Loucy (cell line): ENCODE results near the gene MYO3A.

Source experiments
- H2AFZ ChIP-seq: fragments of 200-600 bp; sonication (generic); 2 replicates; pipeline ENCODE4 v1.6.0; 2016; ENCODE audit warnings: antibody characterized with exemption, mild to moderate bottlenecking, low read length, moderate library complexity
- H3F3A ChIP-seq: fragments of 200-600 bp; 2 replicates; pipeline ENCODE4 v1.6.0; 2016; ENCODE audit warnings: antibody characterized with exemption, low read depth, mild to moderate bottlenecking
- H3K27me3 ChIP-seq: fragments of 200-600 bp; sonication (generic); 2 replicates; pipeline ENCODE4 v1.6.1; 2014; ENCODE audit warnings: low read length, mild to moderate bottlenecking; ENCODE audit not compliant: insufficient read depth, poor library complexity, severe bottlenecking
- H3K36me3 ChIP-seq: fragments of 200-600 bp; sonication (generic); 2 replicates; pipeline ENCODE4 v1.6.1; 2016; ENCODE audit warnings: low read length; ENCODE audit not compliant: insufficient read depth
- H3K4me1 ChIP-seq: fragments of 200-600 bp; sonication (generic); 2 replicates; pipeline ENCODE4 v1.5.1; 2014; ENCODE audit warnings: low read length, mild to moderate bottlenecking; ENCODE audit not compliant: insufficient read depth, poor library complexity, severe bottlenecking
- H3K4me2 ChIP-seq: fragments of 200-600 bp; sonication (generic); 2 replicates; pipeline ENCODE4 v1.6.0; 2014; ENCODE audit warnings: antibody characterized with exemption, low read length, low read depth, mild to moderate bottlenecking; ENCODE audit not compliant: poor library complexity, severe bottlenecking
- H3K4me3 ChIP-seq: fragments of 200-600 bp; sonication (generic); 2 replicates; pipeline ENCODE4 v1.5.1; 2014; ENCODE audit warnings: low read length, mild to moderate bottlenecking, mixed read lengths; ENCODE audit not compliant: poor library complexity, severe bottlenecking
- H3K79me2 ChIP-seq: fragments of 200-600 bp; sonication (generic); 2 replicates; pipeline ENCODE4 v1.6.1; 2014; ENCODE audit warnings: low read length; ENCODE audit not compliant: insufficient read depth
- H3K9ac ChIP-seq: fragments of 200-600 bp; sonication (generic); 2 replicates; pipeline ENCODE4 v1.6.0; 2014; ENCODE audit warnings: mild to moderate bottlenecking, low read depth, low read length, moderate library complexity; ENCODE audit not compliant: poor library complexity, severe bottlenecking
- H3K9me2 ChIP-seq: fragments of 200-600 bp; sonication (generic); replicated peaks from 2 replicates; pipeline ENCODE4 v1.6.1; 2016; ENCODE audit warnings: low read depth, low read length, mixed read lengths
- H3K9me3 ChIP-seq: fragments of 200-600 bp; sonication (generic); 2 replicates; pipeline ENCODE4 v1.6.1; 2014; ENCODE audit warnings: mild to moderate bottlenecking, antibody characterized with exemption, low read length, low read depth; ENCODE audit not compliant: insufficient read depth
- H4K20me1 ChIP-seq: fragments of 200-600 bp; sonication (generic); 2 replicates; pipeline ENCODE4 v1.6.0; 2014; ENCODE audit warnings: antibody characterized with exemption, low read length, mild to moderate bottlenecking; ENCODE audit not compliant: insufficient read depth, poor library complexity, severe bottlenecking
- CTCF ChIP-seq: fragments of 200-600 bp; sonication (generic); conservative IDR thresholded peaks from 2 replicates; pipeline ENCODE4 v1.5.1; 2014; ENCODE audit warnings: mild to moderate bottlenecking, antibody characterized with exemption, low read length
- EZH2phosphoT487 ChIP-seq: fragments of 200-600 bp; IDR thresholded peaks from 2 replicates; pipeline ENCODE4 v1.6.1; 2018; ENCODE audit warnings: antibody characterized with exemption, mild to moderate bottlenecking, moderate library complexity, borderline replicate concordance

The MYO3A gene

DNA sequence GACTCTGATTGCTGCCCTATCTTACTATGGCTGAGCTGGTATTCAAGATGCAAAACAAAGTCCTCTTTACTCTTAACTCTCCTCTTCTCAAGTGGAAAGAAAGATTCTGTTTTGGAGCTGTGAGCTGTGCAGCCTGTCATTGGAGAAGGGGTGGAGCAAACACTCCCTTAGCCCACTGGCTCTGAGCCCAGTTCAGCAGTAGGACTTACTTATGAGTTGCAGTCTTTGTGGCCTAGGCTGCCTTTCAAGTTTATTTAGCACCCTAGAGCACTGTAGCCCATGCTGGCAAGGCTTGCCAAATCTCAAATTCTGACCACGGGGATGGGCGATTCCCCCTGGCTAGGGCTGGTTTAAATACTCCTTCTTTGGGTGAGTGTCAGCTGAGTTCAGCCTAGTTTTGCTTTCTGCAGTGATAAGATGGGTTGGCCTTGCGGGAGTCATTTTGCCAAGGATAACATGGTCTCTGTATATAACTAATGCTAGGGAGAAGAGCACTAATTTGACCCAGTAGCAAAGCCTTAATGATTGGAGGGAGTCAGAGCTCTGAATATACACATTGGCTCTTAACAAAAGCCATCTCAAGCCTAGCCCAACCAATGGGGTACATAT is 110.2 kb downstream of the MYO3A start:
- Histone ChIP-seq H4K20me1 (no peaks in the 10 kb centered on the region), H3K4me1 (no peaks in the 10 kb centered on the region), H3K27me3 (no peaks in the 10 kb centered on the region), H3K79me2 (no peaks in the 10 kb centered on the region), H3K9me2 (no peaks in the 10 kb centered on the region), H2AFZ (no peak overlapping the region), H3K4me3 (no peak overlapping the region), H3K4me2 (no peak overlapping the region), H3K36me3 (no peaks in the 10 kb centered on the region), H3K9ac (no peak overlapping the region), H3F3A (no peaks in the 10 kb centered on the region), H3K9me3 (no peaks in the 10 kb centered on the region)
- TF ChIP-seq EZH2phosphoT487 (no peak), CTCF (no peak)

- no peak overlapping the region for H3K4me2 ChIP-seq
- no peaks in the 10 kb centered on the region for H4K20me1 ChIP-seq
- no peak overlapping the region for H3K4me3 ChIP-seq
- no peaks in the 10 kb centered on the region for H3K79me2 ChIP-seq
- no peaks in the 10 kb centered on the region for H3K9me2 ChIP-seq
- no peaks in the 10 kb centered on the region for H3K36me3 ChIP-seq
- no peaks in the 10 kb centered on the region for H3K9me3 ChIP-seq
- TF ChIP-seq CTCF (no peak), EZH2phosphoT487 (no peak)
- no peaks in the 10 kb centered on the region for H3K27me3 ChIP-seq
- H3K9ac ChIP-seq, result no peak overlapping the region
- H3F3A ChIP-seq, result no peaks in the 10 kb centered on the region
- no peaks in the 10 kb centered on the region for H3K4me1 ChIP-seq
- H2AFZ ChIP-seq, result no peak overlapping the region
These were observed 112.2 kb downstream of the MYO3A start for GRCh38 chr10:26046073-26046700.

DNA sequence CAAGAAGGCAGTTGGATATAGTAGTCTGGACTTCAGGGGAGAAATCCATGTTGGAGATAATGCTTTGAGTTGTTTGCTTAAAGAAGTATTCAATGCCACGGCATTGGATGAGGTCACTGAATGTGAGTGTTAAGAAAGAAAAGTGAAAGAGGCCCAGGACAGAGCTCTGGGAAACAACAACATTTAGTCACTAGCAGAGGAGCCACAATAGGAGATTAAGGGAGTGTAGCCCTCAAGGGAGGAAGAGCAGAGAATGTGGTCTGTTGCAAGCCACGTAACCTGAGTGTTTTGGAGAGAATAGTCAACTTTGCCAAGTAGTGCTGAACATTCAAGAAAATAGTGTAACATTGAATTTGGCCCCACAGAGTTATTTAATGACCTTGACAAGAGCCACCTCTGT is 114.7 kb downstream of the MYO3A start:
- no peak overlapping the region for H3K9ac ChIP-seq
- no peaks in the 10 kb centered on the region for H3F3A ChIP-seq
- no peak for TF ChIP-seq CTCF
- TF ChIP-seq EZH2phosphoT487, result no peak

More for the DNA sequence above, 114.7 kb downstream of the MYO3A start:
- no peaks in the 10 kb centered on the region for H4K20me1 ChIP-seq
- no peak overlapping the region for H2AFZ ChIP-seq
- H3K9me2 ChIP-seq, result no peaks in the 10 kb centered on the region
- H3K27me3 ChIP-seq, result no peaks in the 10 kb centered on the region
- no peaks in the 10 kb centered on the region for H3K4me1 ChIP-seq
- H3K36me3 ChIP-seq, result no peaks in the 10 kb centered on the region
- no peaks in the 10 kb centered on the region for H3K79me2 ChIP-seq
- H3K4me2 ChIP-seq, result no peak overlapping the region
- H3K4me3 ChIP-seq, result no peak overlapping the region
- no peaks in the 10 kb centered on the region for H3K9me3 ChIP-seq
